B cell (primary cell): Measurements from ENCODE around the gene MED16.

Experiments used
- EZH2 ChIP-seq: IDR thresholded peaks from 2 replicates; pipeline ENCODE4 v1.6.1; 2012; ENCODE audit warnings: borderline replicate concordance, low read depth, mild to moderate bottlenecking, moderate library complexity, low read length; ENCODE audit not compliant: insufficient read depth, poor library complexity, severe bottlenecking
- TF ChIP-seq, protein P1 (sequence below): fragments of 200-600 bp; IDR thresholded peaks from one replicate; pipeline ENCODE4 v1.8.0; 2022; ENCODE audit warnings: antibody characterized with exemption, mild to moderate bottlenecking

DNA sequence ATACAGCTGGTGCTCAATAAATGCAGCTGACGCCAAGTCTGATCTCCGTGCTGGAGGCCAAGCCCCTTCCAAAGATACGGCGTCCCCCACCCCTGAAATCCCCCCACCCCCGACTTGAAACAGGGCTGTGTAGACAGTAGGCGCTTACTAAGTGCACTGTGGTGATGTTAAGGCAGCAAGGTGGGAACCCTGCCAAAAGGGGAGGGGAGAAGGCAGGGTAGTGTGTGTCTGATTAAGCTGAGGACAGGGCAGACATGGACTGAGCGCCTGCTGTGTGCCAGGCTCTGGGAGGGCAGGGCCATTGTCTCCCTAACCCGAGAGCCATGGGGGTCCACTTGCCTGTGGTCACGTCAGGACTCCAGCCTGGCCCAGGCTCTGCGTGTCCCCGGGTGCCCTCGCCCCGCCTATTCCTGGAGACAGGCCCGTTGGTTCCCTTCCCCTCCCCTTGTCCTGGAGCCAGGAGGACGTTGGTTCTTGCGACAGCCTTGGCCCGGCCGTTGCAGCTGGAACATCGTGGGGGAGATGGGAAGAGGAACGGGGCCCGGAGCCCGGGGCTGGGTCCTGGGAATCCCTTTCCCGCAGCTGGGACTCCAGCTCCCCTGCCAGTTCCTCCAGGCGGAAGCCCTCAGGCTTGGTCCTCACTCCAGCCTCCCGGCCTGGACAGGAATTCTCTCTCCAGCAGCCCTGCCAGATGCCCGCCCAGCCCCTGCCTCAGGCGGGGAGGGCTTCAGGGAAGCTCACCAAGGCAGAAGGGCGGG, 42.6 kb downstream of the MED16 start:
- TF ChIP-seq, protein P1, sequence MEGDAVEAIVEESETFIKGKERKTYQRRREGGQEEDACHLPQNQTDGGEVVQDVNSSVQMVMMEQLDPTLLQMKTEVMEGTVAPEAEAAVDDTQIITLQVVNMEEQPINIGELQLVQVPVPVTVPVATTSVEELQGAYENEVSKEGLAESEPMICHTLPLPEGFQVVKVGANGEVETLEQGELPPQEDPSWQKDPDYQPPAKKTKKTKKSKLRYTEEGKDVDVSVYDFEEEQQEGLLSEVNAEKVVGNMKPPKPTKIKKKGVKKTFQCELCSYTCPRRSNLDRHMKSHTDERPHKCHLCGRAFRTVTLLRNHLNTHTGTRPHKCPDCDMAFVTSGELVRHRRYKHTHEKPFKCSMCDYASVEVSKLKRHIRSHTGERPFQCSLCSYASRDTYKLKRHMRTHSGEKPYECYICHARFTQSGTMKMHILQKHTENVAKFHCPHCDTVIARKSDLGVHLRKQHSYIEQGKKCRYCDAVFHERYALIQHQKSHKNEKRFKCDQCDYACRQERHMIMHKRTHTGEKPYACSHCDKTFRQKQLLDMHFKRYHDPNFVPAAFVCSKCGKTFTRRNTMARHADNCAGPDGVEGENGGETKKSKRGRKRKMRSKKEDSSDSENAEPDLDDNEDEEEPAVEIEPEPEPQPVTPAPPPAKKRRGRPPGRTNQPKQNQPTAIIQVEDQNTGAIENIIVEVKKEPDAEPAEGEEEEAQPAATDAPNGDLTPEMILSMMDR, result no peak
- no peak for TF ChIP-seq EZH2
